WTC11 (cell line): Measurements from ENCODE around the gene CTNNA3. TPM values are rescaled to one million over a fixed set of nuclear protein-coding genes. Genes with fewer than 3 reads are reported as not detected.

Source experiments
- ATAC-seq: fragments of 200-7000 bp; cut with Tn5 transposase; 2 replicates; pipeline ENCODE4 v1.10.0; 2021; ENCODE audit warnings: mild to moderate bottlenecking, moderate library complexity
- CTCF ChIA-PET: fragments of 300-600 bp; sonication (Branson Sonifier 250); formaldehyde crosslinking; loops from one replicate; lab custom pipeline; 2021; ENCODE audit warnings: antibody characterized with exemption; lab: Charles Lee
- POLR2A ChIA-PET: fragments of 350-600 bp; sonication (Branson Sonifier 250); formaldehyde crosslinking; loops from one replicate; lab custom pipeline; 2021; ENCODE audit warnings: antibody characterized with exemption; lab: Charles Lee
- DNase-seq: peaks from one replicate; pipeline ENCODE4 v3.0.0; 2021; ENCODE audit warnings: low spot score
- H3K27ac Mint-ChIP-seq: 2 replicates; pipeline ENCODE4 v1.8.0; 2021; ENCODE audit warnings: mixed read lengths
- H3K27me3 Mint-ChIP-seq: 2 replicates; pipeline ENCODE4 v1.8.0; 2021; ENCODE audit warnings: low read depth, mild to moderate bottlenecking, moderate library complexity, mixed read lengths
- H3K36me3 Mint-ChIP-seq: 2 replicates; pipeline ENCODE4 v1.8.0; 2021; ENCODE audit warnings: mixed read lengths
- H3K4me1 Mint-ChIP-seq: 2 replicates; pipeline ENCODE4 v1.8.0; 2022; ENCODE audit warnings: mixed read lengths
- H3K4me3 Mint-ChIP-seq: 2 replicates; pipeline ENCODE4 v1.8.0; 2021; ENCODE audit warnings: mild to moderate bottlenecking, moderate library complexity, mixed read lengths
- H3K9me3 Mint-ChIP-seq: 2 replicates; pipeline ENCODE4 v1.8.0; 2021; ENCODE audit warnings: mixed read lengths
- EMX1 ChIP-seq: fragments of 250-450 bp; sonication (Bioruptor Pico); IDR thresholded peaks from 2 replicates; pipeline ENCODE4 v1.8.0; 2021; ENCODE audit warnings: mild to moderate bottlenecking
- JUN ChIP-seq: sonication (generic); formaldehyde crosslinking; IDR thresholded peaks from 2 replicates; pipeline ENCODE4 v1.8.0; 2023; ENCODE audit warnings: mild to moderate bottlenecking, missing genetic modification reagents
- KAT7 ChIP-seq: sonication (generic); formaldehyde crosslinking; IDR thresholded peaks from 2 replicates; pipeline ENCODE4 v1.8.1; 2023; ENCODE audit warnings: missing genetic modification reagents, mild to moderate bottlenecking, borderline replicate concordance
- NFATC4 ChIP-seq: fragments of 250-450 bp; sonication (Bioruptor Pico); IDR thresholded peaks from 2 replicates; pipeline ENCODE4 v1.9.0; 2021; ENCODE audit warnings: mild to moderate bottlenecking
- NFE2L1 ChIP-seq: sonication (generic); formaldehyde crosslinking; IDR thresholded peaks from 2 replicates; pipeline ENCODE4 v1.8.1; 2023; ENCODE audit warnings: missing genetic modification reagents
- RELA ChIP-seq: sonication (generic); formaldehyde crosslinking; IDR thresholded peaks from 2 replicates; pipeline ENCODE4 v1.8.1; 2022; ENCODE audit warnings: missing genetic modification reagents, mild to moderate bottlenecking, borderline replicate concordance
- ZBTB21 ChIP-seq: sonication (generic); formaldehyde crosslinking; IDR thresholded peaks from 2 replicates; pipeline ENCODE4 v1.8.1; 2023; ENCODE audit warnings: mild to moderate bottlenecking, missing genetic modification reagents, borderline replicate concordance
- total RNA-seq: library from RNA; stranded (reverse); gene quantifications from 3 replicates; pipeline ENCODE4 v1.2.3, GENCODE V29; 2021
- TF ChIP-seq, protein P1 (sequence below): fragments of 250-450 bp; sonication (Bioruptor Pico); IDR thresholded peaks from 2 replicates; pipeline ENCODE4 v2.1.2; 2022; ENCODE audit warnings: mild to moderate bottlenecking, moderate library complexity
- TF ChIP-seq, protein P2 (sequence below): fragments of 250-450 bp; sonication (Bioruptor Pico); IDR thresholded peaks from 2 replicates; pipeline ENCODE4 v1.9.0; 2021; ENCODE audit warnings: moderate library complexity, mild to moderate bottlenecking, inconsistent platforms, borderline replicate concordance
- TF ChIP-seq, protein P3 (sequence below): fragments of 250-450 bp; sonication (Bioruptor Pico); IDR thresholded peaks from 2 replicates; pipeline ENCODE4 v1.9.0; 2021; ENCODE audit warnings: mild to moderate bottlenecking, borderline replicate concordance
- TF ChIP-seq, protein P4 (sequence below): sonication (generic); formaldehyde crosslinking; IDR thresholded peaks from 2 replicates; pipeline ENCODE4 v1.8.0; 2022; ENCODE audit warnings: mild to moderate bottlenecking, missing genetic modification reagents
- TF ChIP-seq, protein P5 (sequence below): sonication (generic); formaldehyde crosslinking; IDR thresholded peaks from 2 replicates; pipeline ENCODE4 v1.8.1; 2023; ENCODE audit warnings: mild to moderate bottlenecking, missing genetic modification reagents, borderline replicate concordance
- TF ChIP-seq, protein P6 (sequence below): fragments of 200-600 bp; IDR thresholded peaks from 2 replicates; pipeline ENCODE4 v1.8.0; 2022; ENCODE audit warnings: antibody characterized with exemption

CTNNA3 gene
- total RNA-seq, 1 experiment from 2014 or later: 6.1 TPM

DNA sequence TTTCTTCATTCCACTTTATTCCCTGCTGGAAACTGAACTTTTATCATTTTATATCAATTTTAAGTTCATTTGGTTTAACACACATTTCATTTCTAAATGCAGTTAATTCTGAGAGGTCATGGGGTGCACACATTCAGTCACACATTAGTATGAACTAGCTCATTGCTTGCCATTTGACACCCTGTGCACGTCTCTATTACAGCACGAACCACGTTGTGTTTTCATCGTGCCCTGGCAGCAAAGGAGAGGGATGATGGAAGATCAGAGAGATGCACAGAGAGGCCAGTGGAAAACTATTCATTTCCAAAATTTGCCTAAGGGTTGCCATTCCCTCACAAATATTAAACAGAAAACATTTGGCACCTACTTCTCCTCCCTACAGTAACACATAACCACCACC, 45.4 kb downstream of the CTNNA3 start (continued):
- TF ChIP-seq, protein P1, sequence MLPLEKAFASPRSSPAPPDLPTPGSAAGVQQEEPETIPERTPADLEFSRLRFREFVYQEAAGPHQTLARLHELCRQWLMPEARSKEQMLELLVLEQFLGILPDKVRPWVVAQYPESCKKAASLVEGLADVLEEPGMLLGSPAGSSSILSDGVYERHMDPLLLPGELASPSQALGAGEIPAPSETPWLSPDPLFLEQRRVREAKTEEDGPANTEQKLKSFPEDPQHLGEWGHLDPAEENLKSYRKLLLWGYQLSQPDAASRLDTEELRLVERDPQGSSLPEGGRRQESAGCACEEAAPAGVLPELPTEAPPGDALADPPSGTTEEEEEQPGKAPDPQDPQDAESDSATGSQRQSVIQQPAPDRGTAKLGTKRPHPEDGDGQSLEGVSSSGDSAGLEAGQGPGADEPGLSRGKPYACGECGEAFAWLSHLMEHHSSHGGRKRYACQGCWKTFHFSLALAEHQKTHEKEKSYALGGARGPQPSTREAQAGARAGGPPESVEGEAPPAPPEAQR (CRISPR knock-in tag): no peak
- TF ChIP-seq, protein P2, sequence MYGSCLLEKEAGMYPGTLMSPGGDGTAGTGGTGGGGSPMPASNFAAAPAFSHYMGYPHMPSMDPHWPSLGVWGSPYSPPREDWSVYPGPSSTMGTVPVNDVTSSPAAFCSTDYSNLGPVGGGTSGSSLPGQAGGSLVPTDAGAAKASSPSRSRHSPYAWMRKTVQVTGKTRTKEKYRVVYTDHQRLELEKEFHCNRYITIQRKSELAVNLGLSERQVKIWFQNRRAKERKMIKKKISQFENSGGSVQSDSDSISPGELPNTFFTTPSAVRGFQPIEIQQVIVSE (CRISPR knock-in tag): no peak
- no peak for TF ChIP-seq NFE2L1
- no peak for TF ChIP-seq ZBTB21 (CRISPR knock-in tag)

DNA sequence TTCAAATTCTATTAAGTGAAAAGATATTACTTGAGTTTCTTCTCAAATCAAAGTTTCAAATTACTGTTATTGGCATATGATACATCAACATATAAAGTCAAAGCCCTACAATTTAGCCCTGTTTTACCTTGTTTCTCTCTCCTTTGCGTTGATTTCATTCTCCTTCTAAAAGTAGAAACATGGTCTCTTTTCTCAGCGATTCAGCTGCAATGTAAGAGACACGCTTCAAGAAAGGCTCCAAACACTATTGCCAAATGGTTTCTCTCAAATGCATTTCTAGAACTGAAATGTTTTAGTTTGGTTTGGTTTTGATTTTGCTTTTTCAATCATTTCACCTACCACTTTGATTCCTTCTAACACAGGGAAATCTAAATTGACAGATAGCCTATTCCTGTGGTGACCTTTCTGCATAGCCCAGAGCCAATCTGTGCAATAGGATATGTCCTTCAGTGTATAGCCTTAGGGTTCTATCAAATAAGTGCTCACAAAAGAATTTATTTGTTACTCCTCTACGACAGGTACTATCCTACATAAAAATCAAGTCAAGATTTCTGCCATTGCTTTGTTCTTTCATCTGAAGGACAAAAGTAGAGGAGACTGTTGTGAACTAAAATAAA, 47.3 kb downstream of the CTNNA3 start:
- Mint-ChIP-seq H3K4me1 (no peaks in the 10 kb centered on the region), H3K4me3 (no peak overlapping the region), H3K9me3 (peaks cover 13% of the 10 kb centered on the region), H3K36me3 (no peaks in the 10 kb centered on the region), H3K27ac (no peak overlapping the region), H3K27me3 (no peaks in the 10 kb centered on the region)
- ATAC-seq (no peak), DNase-seq (no peak)
- no peak for TF ChIP-seq KAT7 (CRISPR knock-in tag)
- TF ChIP-seq, protein P3, sequence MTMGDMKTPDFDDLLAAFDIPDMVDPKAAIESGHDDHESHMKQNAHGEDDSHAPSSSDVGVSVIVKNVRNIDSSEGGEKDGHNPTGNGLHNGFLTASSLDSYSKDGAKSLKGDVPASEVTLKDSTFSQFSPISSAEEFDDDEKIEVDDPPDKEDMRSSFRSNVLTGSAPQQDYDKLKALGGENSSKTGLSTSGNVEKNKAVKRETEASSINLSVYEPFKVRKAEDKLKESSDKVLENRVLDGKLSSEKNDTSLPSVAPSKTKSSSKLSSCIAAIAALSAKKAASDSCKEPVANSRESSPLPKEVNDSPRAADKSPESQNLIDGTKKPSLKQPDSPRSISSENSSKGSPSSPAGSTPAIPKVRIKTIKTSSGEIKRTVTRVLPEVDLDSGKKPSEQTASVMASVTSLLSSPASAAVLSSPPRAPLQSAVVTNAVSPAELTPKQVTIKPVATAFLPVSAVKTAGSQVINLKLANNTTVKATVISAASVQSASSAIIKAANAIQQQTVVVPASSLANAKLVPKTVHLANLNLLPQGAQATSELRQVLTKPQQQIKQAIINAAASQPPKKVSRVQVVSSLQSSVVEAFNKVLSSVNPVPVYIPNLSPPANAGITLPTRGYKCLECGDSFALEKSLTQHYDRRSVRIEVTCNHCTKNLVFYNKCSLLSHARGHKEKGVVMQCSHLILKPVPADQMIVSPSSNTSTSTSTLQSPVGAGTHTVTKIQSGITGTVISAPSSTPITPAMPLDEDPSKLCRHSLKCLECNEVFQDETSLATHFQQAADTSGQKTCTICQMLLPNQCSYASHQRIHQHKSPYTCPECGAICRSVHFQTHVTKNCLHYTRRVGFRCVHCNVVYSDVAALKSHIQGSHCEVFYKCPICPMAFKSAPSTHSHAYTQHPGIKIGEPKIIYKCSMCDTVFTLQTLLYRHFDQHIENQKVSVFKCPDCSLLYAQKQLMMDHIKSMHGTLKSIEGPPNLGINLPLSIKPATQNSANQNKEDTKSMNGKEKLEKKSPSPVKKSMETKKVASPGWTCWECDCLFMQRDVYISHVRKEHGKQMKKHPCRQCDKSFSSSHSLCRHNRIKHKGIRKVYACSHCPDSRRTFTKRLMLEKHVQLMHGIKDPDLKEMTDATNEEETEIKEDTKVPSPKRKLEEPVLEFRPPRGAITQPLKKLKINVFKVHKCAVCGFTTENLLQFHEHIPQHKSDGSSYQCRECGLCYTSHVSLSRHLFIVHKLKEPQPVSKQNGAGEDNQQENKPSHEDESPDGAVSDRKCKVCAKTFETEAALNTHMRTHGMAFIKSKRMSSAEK: no peak
- TF ChIP-seq NFATC4 (CRISPR knock-in tag): no peak
- TF ChIP-seq EMX1: no peak
- TF ChIP-seq, protein P4, sequence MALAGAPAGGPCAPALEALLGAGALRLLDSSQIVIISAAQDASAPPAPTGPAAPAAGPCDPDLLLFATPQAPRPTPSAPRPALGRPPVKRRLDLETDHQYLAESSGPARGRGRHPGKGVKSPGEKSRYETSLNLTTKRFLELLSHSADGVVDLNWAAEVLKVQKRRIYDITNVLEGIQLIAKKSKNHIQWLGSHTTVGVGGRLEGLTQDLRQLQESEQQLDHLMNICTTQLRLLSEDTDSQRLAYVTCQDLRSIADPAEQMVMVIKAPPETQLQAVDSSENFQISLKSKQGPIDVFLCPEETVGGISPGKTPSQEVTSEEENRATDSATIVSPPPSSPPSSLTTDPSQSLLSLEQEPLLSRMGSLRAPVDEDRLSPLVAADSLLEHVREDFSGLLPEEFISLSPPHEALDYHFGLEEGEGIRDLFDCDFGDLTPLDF (CRISPR knock-in tag): no peak
- TF ChIP-seq JUN: no peak
- TF ChIP-seq, protein P5, sequence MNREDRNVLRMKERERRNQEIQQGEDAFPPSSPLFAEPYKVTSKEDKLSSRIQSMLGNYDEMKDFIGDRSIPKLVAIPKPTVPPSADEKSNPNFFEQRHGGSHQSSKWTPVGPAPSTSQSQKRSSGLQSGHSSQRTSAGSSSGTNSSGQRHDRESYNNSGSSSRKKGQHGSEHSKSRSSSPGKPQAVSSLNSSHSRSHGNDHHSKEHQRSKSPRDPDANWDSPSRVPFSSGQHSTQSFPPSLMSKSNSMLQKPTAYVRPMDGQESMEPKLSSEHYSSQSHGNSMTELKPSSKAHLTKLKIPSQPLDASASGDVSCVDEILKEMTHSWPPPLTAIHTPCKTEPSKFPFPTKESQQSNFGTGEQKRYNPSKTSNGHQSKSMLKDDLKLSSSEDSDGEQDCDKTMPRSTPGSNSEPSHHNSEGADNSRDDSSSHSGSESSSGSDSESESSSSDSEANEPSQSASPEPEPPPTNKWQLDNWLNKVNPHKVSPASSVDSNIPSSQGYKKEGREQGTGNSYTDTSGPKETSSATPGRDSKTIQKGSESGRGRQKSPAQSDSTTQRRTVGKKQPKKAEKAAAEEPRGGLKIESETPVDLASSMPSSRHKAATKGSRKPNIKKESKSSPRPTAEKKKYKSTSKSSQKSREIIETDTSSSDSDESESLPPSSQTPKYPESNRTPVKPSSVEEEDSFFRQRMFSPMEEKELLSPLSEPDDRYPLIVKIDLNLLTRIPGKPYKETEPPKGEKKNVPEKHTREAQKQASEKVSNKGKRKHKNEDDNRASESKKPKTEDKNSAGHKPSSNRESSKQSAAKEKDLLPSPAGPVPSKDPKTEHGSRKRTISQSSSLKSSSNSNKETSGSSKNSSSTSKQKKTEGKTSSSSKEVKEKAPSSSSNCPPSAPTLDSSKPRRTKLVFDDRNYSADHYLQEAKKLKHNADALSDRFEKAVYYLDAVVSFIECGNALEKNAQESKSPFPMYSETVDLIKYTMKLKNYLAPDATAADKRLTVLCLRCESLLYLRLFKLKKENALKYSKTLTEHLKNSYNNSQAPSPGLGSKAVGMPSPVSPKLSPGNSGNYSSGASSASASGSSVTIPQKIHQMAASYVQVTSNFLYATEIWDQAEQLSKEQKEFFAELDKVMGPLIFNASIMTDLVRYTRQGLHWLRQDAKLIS (CRISPR knock-in tag): no peak
- no peak for TF ChIP-seq RELA (CRISPR knock-in tag)
- TF ChIP-seq, protein P6, sequence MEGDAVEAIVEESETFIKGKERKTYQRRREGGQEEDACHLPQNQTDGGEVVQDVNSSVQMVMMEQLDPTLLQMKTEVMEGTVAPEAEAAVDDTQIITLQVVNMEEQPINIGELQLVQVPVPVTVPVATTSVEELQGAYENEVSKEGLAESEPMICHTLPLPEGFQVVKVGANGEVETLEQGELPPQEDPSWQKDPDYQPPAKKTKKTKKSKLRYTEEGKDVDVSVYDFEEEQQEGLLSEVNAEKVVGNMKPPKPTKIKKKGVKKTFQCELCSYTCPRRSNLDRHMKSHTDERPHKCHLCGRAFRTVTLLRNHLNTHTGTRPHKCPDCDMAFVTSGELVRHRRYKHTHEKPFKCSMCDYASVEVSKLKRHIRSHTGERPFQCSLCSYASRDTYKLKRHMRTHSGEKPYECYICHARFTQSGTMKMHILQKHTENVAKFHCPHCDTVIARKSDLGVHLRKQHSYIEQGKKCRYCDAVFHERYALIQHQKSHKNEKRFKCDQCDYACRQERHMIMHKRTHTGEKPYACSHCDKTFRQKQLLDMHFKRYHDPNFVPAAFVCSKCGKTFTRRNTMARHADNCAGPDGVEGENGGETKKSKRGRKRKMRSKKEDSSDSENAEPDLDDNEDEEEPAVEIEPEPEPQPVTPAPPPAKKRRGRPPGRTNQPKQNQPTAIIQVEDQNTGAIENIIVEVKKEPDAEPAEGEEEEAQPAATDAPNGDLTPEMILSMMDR: no peak
- ChIA-PET POLR2A (no interaction called here), CTCF (no interaction called here)
